ENCODE data around the gene PJVK. TPM values are rescaled to one million over a fixed set of nuclear protein-coding genes. Genes with fewer than 3 reads are reported as not detected.

PJVK gene
- total and polyA plus RNA-seq, 2 of the 13 experiments (the other 11 are each of a cell fraction or from before 2014, with no cell fraction given) = 1.2 to 2.6 TPM

- TF ChIP-seq E2F2 (CRISPR knock-in tag; IDR thresholded peaks at IDR 0.05; ENCODE audit: borderline replicate concordance) (no peak), MXD4 (CRISPR knock-in tag; IDR thresholded peaks at IDR 0.05) (0 out of 2 replicates have a peak, but pooled peaks have one; percentile 17), ZNF614 (CRISPR knock-in tag; IDR thresholded peaks at IDR 0.05; ENCODE audit: borderline replicate concordance) (peak; percentile 85), ZEB1 (IDR thresholded peaks at IDR 0.05; ENCODE audit: insufficient replicate concordance, low read depth) (peak; percentile 27), ZSCAN31 (CRISPR knock-in tag; IDR thresholded peaks at IDR 0.05; ENCODE audit: low read depth) (peak; percentile 84), LCORL (IDR thresholded peaks at IDR 0.05) (0 out of 2 replicates have a peak, but pooled peaks have one; percentile 38), LCORL (CRISPR knock-in tag; IDR thresholded peaks at IDR 0.05) (peak; percentile 72), NFE2 (CRISPR knock-in tag; IDR thresholded peaks at IDR 0.05) (peak; percentile 51; the same call in 1 of the 2 replicates), MAZ (IDR thresholded peaks at IDR 0.05; ENCODE audit: borderline replicate concordance, low read depth, low read length) (no peak), MAZ (CRISPR knock-in tag; IDR thresholded peaks at IDR 0.05; ENCODE audit: low read depth) (no peak), ZFP36L1 (CRISPR knock-in tag; IDR thresholded peaks at IDR 0.05) (no peak), EP300 (IDR thresholded peaks at IDR 0.05; ENCODE audit: low read depth in 2 of 2, low read length in 2 of 2) (peak; percentile 74 to 85; a peak in 3 of 4 replicates), EP300 (CRISPR knock-in tag; IDR thresholded peaks at IDR 0.05; ENCODE audit: borderline replicate concordance) (peak; percentile 86; the same call in 1 of the 2 replicates), ZSCAN29 (CRISPR knock-in tag; conservative IDR thresholded peaks at IDR 0.05) (0 out of 2 replicates have a peak, but pooled peaks have one; percentile 11), NCOA2 (CRISPR knock-in tag; IDR thresholded peaks at IDR 0.05) (peak; percentile 86), FOSL2 (CRISPR knock-in tag; IDR thresholded peaks at IDR 0.05) (peak; percentile 79), CEBPB (IDR thresholded peaks at IDR 0.05; ENCODE audit: borderline replicate concordance, low read depth, low read length) (peak; percentile 67; the same call in 1 of the 2 replicates), HDAC2 (CRISPR knock-in tag; IDR thresholded peaks at IDR 0.05) (peak; percentile 84), ZBTB1 (CRISPR knock-in tag; IDR thresholded peaks at IDR 0.05; ENCODE audit: borderline replicate concordance) (no peak)
- TF ChIP-seq, protein P1, sequence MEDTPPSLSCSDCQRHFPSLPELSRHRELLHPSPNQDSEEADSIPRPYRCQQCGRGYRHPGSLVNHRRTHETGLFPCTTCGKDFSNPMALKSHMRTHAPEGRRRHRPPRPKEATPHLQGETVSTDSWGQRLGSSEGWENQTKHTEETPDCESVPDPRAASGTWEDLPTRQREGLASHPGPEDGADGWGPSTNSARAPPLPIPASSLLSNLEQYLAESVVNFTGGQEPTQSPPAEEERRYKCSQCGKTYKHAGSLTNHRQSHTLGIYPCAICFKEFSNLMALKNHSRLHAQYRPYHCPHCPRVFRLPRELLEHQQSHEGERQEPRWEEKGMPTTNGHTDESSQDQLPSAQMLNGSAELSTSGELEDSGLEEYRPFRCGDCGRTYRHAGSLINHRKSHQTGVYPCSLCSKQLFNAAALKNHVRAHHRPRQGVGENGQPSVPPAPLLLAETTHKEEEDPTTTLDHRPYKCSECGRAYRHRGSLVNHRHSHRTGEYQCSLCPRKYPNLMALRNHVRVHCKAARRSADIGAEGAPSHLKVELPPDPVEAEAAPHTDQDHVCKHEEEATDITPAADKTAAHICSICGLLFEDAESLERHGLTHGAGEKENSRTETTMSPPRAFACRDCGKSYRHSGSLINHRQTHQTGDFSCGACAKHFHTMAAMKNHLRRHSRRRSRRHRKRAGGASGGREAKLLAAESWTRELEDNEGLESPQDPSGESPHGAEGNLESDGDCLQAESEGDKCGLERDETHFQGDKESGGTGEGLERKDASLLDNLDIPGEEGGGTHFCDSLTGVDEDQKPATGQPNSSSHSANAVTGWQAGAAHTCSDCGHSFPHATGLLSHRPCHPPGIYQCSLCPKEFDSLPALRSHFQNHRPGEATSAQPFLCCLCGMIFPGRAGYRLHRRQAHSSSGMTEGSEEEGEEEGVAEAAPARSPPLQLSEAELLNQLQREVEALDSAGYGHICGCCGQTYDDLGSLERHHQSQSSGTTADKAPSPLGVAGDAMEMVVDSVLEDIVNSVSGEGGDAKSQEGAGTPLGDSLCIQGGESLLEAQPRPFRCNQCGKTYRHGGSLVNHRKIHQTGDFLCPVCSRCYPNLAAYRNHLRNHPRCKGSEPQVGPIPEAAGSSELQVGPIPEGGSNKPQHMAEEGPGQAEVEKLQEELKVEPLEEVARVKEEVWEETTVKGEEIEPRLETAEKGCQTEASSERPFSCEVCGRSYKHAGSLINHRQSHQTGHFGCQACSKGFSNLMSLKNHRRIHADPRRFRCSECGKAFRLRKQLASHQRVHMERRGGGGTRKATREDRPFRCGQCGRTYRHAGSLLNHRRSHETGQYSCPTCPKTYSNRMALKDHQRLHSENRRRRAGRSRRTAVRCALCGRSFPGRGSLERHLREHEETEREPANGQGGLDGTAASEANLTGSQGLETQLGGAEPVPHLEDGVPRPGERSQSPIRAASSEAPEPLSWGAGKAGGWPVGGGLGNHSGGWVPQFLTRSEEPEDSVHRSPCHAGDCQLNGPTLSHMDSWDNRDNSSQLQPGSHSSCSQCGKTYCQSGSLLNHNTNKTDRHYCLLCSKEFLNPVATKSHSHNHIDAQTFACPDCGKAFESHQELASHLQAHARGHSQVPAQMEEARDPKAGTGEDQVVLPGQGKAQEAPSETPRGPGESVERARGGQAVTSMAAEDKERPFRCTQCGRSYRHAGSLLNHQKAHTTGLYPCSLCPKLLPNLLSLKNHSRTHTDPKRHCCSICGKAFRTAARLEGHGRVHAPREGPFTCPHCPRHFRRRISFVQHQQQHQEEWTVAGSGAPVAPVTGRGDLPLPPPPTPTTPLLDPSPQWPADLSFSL (CRISPR knock-in tag; IDR thresholded peaks at IDR 0.05) = peak; percentile 91
- TF ChIP-seq, protein P2, sequence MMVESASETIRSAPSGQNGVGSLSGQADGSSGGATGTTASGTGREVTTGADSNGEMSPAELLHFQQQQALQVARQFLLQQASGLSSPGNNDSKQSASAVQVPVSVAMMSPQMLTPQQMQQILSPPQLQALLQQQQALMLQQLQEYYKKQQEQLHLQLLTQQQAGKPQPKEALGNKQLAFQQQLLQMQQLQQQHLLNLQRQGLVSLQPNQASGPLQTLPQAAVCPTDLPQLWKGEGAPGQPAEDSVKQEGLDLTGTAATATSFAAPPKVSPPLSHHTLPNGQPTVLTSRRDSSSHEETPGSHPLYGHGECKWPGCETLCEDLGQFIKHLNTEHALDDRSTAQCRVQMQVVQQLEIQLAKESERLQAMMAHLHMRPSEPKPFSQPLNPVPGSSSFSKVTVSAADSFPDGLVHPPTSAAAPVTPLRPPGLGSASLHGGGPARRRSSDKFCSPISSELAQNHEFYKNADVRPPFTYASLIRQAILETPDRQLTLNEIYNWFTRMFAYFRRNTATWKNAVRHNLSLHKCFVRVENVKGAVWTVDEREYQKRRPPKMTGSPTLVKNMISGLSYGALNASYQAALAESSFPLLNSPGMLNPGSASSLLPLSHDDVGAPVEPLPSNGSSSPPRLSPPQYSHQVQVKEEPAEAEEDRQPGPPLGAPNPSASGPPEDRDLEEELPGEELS (CRISPR knock-in tag; IDR thresholded peaks at IDR 0.05) = peak; percentile 91
- TF ChIP-seq, protein P3, sequence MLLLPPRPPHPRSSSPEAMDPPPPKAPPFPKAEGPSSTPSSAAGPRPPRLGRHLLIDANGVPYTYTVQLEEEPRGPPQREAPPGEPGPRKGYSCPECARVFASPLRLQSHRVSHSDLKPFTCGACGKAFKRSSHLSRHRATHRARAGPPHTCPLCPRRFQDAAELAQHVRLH (CRISPR knock-in tag; IDR thresholded peaks at IDR 0.05; ENCODE audit: borderline replicate concordance, low read depth) = 0 out of 2 replicates have a peak, but pooled peaks have one; percentile 56
Observed at GRCh38 chr2:178428396-178428806, 22.8 kb upstream of the PJVK start (continued).
